HG03045 (cell line): ENCODE results near the gene RAPGEF2.

Experiments
- ATAC-seq: cut with Tn5 transposase; IDR thresholded peaks from one replicate; pipeline ENCODE4 v1.9.1; 2021; ENCODE audit warnings: mild to moderate bottlenecking, moderate library complexity; ENCODE audit not compliant: unreplicated experiment

Gene RAPGEF2

GRCh38 chr4:159396151-159396550 lies 293.3 kb downstream of the RAPGEF2 start:
- no peak for ATAC-seq

- no peak for ATAC-seq
These were observed 295.4 kb downstream of the RAPGEF2 start for GRCh38 chr4:159398236-159398638.

DNA sequence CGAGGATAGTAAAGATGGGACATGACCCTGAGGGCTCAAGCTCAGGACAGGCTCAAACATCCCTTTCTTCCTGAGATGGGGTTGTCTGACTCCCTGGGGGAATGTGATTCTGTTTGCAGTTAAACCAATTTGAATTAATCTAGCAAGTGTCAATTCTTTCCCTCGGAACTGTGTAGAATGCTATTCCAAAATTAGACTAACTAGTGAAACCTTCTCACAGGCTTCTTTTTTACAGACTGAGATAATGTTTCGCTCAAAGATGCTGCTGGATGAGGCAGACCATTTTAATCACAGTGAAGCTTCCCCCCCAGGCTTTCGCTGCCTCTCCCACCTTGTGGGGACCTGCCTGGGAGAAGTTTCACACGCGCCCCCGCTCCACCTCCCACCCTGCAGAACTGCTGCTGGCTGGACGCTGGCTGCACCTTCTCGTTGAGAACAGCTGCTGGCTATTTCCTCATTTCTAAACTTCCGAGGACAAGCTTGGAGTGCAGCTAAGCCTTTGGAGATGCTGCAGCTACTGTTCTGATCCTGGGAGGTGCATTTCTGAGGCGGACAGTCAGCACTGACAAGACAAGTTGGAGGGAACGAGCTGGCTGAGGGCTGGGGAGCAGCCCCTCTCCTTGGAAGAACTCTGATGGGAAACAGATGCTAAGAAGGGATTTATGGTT lies 297.8 kb downstream of the RAPGEF2 start:
- no peak for ATAC-seq

DNA sequence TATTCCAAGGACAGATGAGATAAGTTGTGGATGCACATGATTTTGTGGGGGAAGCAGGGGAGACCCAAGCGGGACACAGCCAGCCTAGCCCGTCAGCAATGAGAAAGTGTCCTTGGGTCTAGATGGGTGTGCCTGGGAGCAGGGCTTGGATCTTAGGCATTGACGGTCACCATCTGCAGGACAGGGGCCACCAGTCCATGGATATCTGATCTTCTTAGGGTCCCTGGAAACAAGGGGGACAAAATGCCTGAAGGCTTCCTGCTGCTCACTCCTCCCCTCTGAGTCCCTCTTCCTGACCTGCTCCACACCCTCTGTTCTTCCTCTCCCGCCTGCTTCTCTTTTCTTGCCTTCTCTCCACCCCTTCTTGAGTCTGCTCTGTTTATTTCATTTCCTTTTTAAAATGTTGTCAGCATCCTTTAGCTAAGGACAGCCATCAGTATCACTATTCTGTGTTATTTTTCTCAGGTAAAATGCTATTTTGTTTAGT lies 298.4 kb downstream of the RAPGEF2 start:
- no peak for ATAC-seq

DNA sequence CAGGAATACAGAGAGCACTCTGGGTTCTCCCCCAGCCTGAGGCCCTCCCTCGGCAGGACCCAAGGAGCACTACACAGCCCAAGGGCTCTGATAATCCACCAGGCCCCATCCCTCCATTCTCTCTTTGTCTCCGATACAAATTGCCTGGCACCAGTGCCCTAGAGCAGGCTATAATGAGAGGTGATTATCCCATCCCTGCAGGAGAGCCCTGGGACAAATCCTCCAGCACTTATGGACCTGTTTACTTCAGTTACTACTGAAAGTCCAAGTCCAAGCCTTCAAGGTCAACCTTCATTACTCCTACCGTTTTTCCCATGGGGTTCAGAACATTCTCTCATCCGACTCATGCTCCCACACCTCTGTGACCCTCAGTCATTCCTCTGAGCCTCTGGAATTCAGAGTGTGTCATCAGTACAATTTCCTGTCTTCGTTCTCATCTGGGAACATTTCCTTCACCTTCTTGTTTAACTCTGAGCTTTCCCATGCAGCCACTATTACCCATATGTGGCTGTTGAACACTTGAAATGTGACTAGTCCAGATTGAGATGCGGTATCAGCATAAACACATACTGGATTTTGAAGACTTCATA lies 299.0 kb downstream of the RAPGEF2 start:
- no peak for ATAC-seq
